ENCODE results near the gene ALPI.
"Not testable (repeated sequence)": the region's sequence is repeated elsewhere in the genome, so short reads cannot be mapped to it uniquely, and the experiment has no call there.

DNA sequence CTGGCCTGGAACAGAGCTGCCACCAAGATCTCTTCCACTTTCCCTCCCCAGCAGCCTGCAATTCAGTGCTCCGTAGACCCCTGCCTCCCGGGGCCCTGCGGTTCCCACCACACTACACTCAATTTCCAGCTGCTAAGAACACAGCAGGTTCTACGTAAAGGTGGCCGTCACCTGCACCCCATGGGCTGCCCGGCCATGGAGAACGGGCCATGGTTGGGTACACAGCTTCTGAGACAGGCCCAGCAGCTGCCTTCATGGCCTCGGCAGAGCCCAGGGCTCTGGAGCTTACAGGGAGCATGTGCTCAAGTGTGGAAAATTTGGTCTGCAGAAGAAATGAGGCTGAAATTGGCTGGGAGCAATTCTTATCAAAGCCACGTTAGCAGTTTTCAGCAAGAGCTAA lies 22.3 kb upstream of the ALPI start:
- TF ChIP-seq, protein P1, sequence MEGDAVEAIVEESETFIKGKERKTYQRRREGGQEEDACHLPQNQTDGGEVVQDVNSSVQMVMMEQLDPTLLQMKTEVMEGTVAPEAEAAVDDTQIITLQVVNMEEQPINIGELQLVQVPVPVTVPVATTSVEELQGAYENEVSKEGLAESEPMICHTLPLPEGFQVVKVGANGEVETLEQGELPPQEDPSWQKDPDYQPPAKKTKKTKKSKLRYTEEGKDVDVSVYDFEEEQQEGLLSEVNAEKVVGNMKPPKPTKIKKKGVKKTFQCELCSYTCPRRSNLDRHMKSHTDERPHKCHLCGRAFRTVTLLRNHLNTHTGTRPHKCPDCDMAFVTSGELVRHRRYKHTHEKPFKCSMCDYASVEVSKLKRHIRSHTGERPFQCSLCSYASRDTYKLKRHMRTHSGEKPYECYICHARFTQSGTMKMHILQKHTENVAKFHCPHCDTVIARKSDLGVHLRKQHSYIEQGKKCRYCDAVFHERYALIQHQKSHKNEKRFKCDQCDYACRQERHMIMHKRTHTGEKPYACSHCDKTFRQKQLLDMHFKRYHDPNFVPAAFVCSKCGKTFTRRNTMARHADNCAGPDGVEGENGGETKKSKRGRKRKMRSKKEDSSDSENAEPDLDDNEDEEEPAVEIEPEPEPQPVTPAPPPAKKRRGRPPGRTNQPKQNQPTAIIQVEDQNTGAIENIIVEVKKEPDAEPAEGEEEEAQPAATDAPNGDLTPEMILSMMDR (IDR thresholded peaks at IDR 0.05; ENCODE audit: borderline replicate concordance, extremely low read depth, low read length, poor library complexity, severe bottlenecking), result not testable (repeated sequence)
- not testable (repeated sequence) for TF ChIP-seq EZH2 (IDR thresholded peaks at IDR 0.05; ENCODE audit: borderline replicate concordance, low read depth, low read length, severe bottlenecking)

All from DND-41 (cell line).